ENCODE results near the gene PTPRN2. TPM values are rescaled to one million over a fixed set of nuclear protein-coding genes. Genes with fewer than 3 reads are reported as not detected.

PTPRN2 gene
- total and polyA plus RNA-seq, 2 experiments from 2014 or later = 0.28 TPM; not detected in 1

DNA sequence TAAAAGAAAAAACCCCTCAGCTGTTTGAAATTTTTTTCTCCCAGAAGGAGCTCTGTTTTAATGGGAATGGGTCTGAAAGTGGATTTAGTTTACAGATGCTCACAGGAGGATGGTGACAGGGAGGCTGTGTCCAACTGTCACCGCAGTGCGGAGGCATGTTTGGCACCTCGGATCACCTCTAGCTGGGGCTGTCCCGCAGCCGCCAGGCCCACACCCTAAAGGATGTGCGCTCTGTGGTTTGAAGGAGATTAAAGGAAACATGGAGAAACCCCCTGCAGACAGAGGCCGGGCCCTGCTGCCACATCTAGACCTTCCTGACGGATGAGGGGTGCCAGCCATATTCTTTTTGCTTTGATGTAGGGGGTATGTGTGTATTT is 1090.3 kb downstream of the PTPRN2 start:
- H3K4me3 ChIP-seq = no peak overlapping the region
- TF ChIP-seq CTCF (IDR thresholded peaks at IDR 0.05; ENCODE audit: low read depth, low read length) = no peak
- no peak for DNase-seq (ENCODE audit: low read depth in 1 of 2, low spot score in 1 of 2)
- H3K9me3 ChIP-seq (ENCODE audit: low read depth) = no peaks in the 10 kb centered on the region
- no peaks in the 10 kb centered on the region for H3K36me3 ChIP-seq
- no peaks in the 10 kb centered on the region for H3K4me1 ChIP-seq (ENCODE audit: low read depth)
- H3K27me3 ChIP-seq = no peaks in the 10 kb centered on the region
- H3K27ac ChIP-seq = no peak overlapping the region

DNA sequence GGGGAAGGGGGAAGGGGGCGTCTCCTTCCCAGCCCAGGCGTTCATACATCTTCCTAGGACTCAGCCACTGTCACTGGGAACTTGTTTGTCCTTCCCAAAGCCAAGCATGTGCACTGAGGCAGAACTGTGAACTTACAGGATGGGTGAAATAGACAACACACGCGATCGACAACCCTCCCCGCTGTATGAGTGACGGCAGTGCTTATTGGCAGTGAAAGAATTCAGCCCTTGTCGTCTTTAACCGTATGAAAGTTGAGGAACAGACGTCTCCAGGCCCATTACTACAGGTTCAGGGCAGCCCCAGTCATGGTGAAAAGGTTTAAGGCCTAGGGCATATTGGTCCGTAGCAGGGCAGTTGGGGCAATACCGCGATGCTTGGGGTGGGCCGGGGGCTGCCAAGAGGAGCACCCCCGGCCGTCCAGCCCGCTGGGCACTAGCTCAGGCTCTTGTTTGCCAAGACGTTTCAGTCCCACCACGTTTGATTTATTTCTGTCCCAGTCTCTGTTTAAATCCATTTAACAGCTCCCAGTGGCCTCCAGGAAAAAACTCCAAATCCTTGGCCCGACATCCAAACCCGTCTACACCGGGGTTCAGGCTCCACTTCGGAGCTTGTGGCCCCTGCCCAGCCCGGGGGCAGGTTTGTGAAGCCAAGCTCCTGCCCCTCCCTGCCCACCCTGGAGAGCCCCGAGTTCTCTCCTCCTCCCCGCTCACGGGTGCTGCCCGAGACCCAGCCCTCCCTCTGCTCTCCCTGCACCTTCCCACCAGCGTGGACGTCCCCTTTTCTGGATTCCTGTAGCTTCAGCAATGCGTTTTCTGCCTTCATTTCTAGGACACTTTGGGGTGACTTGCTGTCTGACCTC is 1091.0 kb downstream of the PTPRN2 start:
- H3K9me3 ChIP-seq (ENCODE audit: low read depth) = no peaks in the 10 kb centered on the region
- no peak for DNase-seq (ENCODE audit: low read depth in 1 of 2, low spot score in 1 of 2)
- no peak overlapping the region for H3K4me3 ChIP-seq
- no peaks in the 10 kb centered on the region for H3K36me3 ChIP-seq
- H3K27me3 ChIP-seq = no peaks in the 10 kb centered on the region
- H3K4me1 ChIP-seq (ENCODE audit: low read depth) = no peaks in the 10 kb centered on the region
- TF ChIP-seq CTCF (IDR thresholded peaks at IDR 0.05; ENCODE audit: low read depth, low read length) = no peak
- no peak overlapping the region for H3K27ac ChIP-seq

DNA sequence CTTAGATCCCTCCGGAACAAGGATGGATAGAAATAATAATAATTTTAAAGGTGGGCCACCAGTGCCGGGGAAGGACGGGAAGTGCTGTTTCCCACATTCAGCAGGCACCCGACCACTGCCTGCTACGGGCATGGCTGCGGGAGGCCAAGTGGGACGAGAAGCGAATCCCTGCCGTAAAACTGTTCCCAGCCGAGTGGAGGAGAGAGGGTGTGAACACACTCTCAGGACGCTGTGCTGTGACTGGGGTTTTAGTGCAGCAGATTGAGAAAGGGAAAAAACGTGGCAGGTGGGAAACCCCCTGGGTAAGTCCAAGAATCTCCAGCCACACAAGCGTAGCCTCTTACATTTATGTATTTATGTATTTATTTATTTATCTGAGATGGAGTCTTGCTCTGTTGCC is 1092.0 kb downstream of the PTPRN2 start:
- no peaks in the 10 kb centered on the region for H3K4me1 ChIP-seq (ENCODE audit: low read depth)
- H3K36me3 ChIP-seq = no peaks in the 10 kb centered on the region
- H3K4me3 ChIP-seq = no peak overlapping the region
- H3K9me3 ChIP-seq (ENCODE audit: low read depth) = no peaks in the 10 kb centered on the region
- H3K27ac ChIP-seq = no peak overlapping the region
- no peak for TF ChIP-seq CTCF (IDR thresholded peaks at IDR 0.05; ENCODE audit: low read depth, low read length)
- no peak for DNase-seq (ENCODE audit: low read depth in 1 of 2, low spot score in 1 of 2)
- H3K27me3 ChIP-seq = no peaks in the 10 kb centered on the region

DNA sequence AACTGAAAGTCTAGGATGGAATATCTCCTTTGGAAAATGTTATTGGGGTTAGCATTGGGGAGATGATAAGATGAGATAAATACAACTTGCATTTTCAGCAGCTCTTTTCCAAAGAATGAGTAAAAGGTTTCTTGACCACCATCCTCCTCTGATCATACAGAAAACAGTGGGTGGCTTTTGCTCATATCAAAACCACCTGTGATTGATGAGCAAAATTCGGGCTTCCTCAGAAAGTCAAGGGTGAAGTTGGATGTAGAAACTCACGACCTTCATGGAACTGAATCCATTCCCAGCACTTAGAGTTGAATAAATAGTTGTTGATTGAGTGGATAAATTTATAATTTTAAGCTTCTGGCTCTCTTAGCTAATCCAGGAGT is 1092.5 kb downstream of the PTPRN2 start:
- no peak for DNase-seq (ENCODE audit: low read depth in 1 of 2, low spot score in 1 of 2)
- Histone ChIP-seq H3K4me3 (no peak overlapping the region), H3K9me3 (ENCODE audit: low read depth) (no peaks in the 10 kb centered on the region), H3K36me3 (no peaks in the 10 kb centered on the region), H3K27me3 (no peaks in the 10 kb centered on the region), H3K4me1 (ENCODE audit: low read depth) (no peaks in the 10 kb centered on the region), H3K27ac (no peak overlapping the region)
- no peak for TF ChIP-seq CTCF (IDR thresholded peaks at IDR 0.05; ENCODE audit: low read depth, low read length)

GRCh38 chr7:157494506-157495176 is 1093.0 kb downstream of the PTPRN2 start:
- no peak for DNase-seq (ENCODE audit: low read depth in 1 of 2, low spot score in 1 of 2)
- H3K9me3 ChIP-seq (ENCODE audit: low read depth) = no peaks in the 10 kb centered on the region
- H3K4me3 ChIP-seq = no peak overlapping the region
- no peaks in the 10 kb centered on the region for H3K27me3 ChIP-seq
- TF ChIP-seq CTCF (IDR thresholded peaks at IDR 0.05; ENCODE audit: low read depth, low read length) = no peak
- no peaks in the 10 kb centered on the region for H3K4me1 ChIP-seq (ENCODE audit: low read depth)
- H3K36me3 ChIP-seq = no peaks in the 10 kb centered on the region
- H3K27ac ChIP-seq = no peak overlapping the region

All from cardiac muscle cell (in vitro differentiated cells and primary cell).